ENCODE data around the gene COG1.

The COG1 gene

GRCh38 chr17:73198930-73199260 lies 6.0 kb downstream of the COG1 start:
- DNase-seq (ENCODE audit: low read depth): no peak

- DNase-seq (ENCODE audit: low read depth): no peak
These were observed 7.0 kb downstream of the COG1 start for GRCh38 chr17:73199751-73200317.

GRCh38 chr17:73200476-73200875 lies 7.6 kb downstream of the COG1 start:
- DNase-seq (ENCODE audit: low read depth): no peak

- DNase-seq (ENCODE audit: low read depth): no peak
These were observed 8.6 kb downstream of the COG1 start for GRCh38 chr17:73201215-73202069.

GRCh38 chr17:73203135-73203787 lies 10.4 kb downstream of the COG1 start:
- DNase-seq (ENCODE audit: low read depth): no peak

GRCh38 chr17:73203788-73204479 lies 11.1 kb downstream of the COG1 start:
- DNase-seq (ENCODE audit: low read depth): peak; percentile 32

- DNase-seq (ENCODE audit: low read depth): no peak
These were observed 12.7 kb downstream of the COG1 start for GRCh38 chr17:73205459-73205961.

GRCh38 chr17:73208139-73208827 lies 15.4 kb downstream of the COG1 start:
- DNase-seq (ENCODE audit: low read depth): no peak

GRCh38 chr17:73209436-73209835 lies 16.6 kb downstream of the COG1 start:
- DNase-seq (ENCODE audit: low read depth): no peak

- DNase-seq (ENCODE audit: low read depth): no peak
These were observed 17.3 kb downstream of the COG1 start for GRCh38 chr17:73210002-73210678.

GRCh38 chr17:73211745-73212144 lies 18.9 kb downstream of the COG1 start:
- DNase-seq (ENCODE audit: low read depth): peak; percentile 51

GRCh38 chr17:73214008-73214407 lies 21.2 kb downstream of the COG1 start:
- no peak for DNase-seq (ENCODE audit: low read depth)

GRCh38 chr17:73214851-73215250 lies 22.0 kb downstream of the COG1 start:
- DNase-seq (ENCODE audit: low read depth): no peak

GRCh38 chr17:73215447-73215846 lies 22.6 kb downstream of the COG1 start:
- DNase-seq (ENCODE audit: low read depth): no peak

GRCh38 chr17:73223626-73224230 lies 30.9 kb downstream of the COG1 start:
- DNase-seq (ENCODE audit: low read depth): no peak

- DNase-seq (ENCODE audit: low read depth): no peak
These were observed 31.4 kb downstream of the COG1 start for GRCh38 chr17:73224237-73224636.

- DNase-seq (ENCODE audit: low read depth): no peak
These were observed 31.9 kb downstream of the COG1 start for GRCh38 chr17:73224663-73225305.

GRCh38 chr17:73226556-73227172 lies 33.8 kb downstream of the COG1 start:
- no peak for DNase-seq (ENCODE audit: low read depth)

GRCh38 chr17:73227379-73227778 lies 34.5 kb downstream of the COG1 start:
- no peak for DNase-seq (ENCODE audit: low read depth)

GRCh38 chr17:73227944-73228343 lies 35.1 kb downstream of the COG1 start:
- no peak for DNase-seq (ENCODE audit: low read depth)

Data from activated gamma-delta T cell treated with anti-CD3 and anti-CD28 coated beads, Interleukin-2, amount 50 U/mL, for 16 hours (primary cell).